Thyroid gland (tissue), 4 donors: ENCODE data around the gene CIPC.

Experiments used
- POLR2A ChIP-seq, 2 donors: fragments of 450-650 bp; IDR thresholded peaks; one replicate each; pipeline ENCODE4 v1.6.1; 2017; ENCODE audit warnings: antibody characterized with exemption in 2 of 2, mild to moderate bottlenecking in 2 of 2, moderate library complexity in 1 of 2
- TF ChIP-seq, protein P1 (sequence below), 6 experiments: fragments of 200-600 bp in 3 of 6; fragments of 450-650 bp in 3 of 6; sonication (generic) in 3 of 6; IDR thresholded peaks; one replicate each; pipeline ENCODE4 v1.5.1; 2016 to 2019; ENCODE audit warnings: antibody characterized with exemption in 6 of 6, mild to moderate bottlenecking in 2 of 6, inconsistent platforms in 1 of 6, moderate library complexity in 1 of 6

DNA sequence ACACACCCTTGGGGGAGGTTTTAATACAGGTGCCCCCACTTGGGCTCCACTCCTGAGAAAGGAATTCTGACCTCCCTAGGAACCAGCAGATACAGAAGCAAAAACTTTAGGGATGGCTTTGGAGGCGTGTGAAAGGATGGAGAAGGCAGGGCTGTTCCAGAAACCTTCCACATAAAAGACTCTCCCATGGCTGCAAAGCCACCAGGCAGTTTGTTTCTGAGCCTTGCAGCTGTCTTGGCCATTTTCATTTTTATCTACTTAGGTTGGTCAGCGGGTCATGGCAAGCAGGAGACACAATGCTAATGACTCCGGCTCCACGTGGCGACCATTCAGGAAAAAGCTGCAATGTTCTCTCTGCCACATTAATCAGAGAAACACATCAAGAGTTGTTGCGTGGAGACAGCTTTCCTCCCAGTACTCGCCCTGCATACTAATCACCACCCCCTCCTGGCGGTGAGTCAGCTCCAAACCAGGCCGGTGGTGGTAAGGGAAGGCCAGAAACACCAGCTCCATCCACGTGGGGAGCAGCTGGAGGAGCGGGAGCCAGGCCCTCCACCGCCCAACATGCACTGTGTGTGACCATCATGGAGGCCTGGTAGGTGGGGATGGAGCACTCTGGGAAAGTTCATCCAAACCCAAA is 38.7 kb upstream of the CIPC start:
- no peak for TF ChIP-seq POLR2A (IDR thresholded peaks at IDR 0.05)
- TF ChIP-seq, protein P1, sequence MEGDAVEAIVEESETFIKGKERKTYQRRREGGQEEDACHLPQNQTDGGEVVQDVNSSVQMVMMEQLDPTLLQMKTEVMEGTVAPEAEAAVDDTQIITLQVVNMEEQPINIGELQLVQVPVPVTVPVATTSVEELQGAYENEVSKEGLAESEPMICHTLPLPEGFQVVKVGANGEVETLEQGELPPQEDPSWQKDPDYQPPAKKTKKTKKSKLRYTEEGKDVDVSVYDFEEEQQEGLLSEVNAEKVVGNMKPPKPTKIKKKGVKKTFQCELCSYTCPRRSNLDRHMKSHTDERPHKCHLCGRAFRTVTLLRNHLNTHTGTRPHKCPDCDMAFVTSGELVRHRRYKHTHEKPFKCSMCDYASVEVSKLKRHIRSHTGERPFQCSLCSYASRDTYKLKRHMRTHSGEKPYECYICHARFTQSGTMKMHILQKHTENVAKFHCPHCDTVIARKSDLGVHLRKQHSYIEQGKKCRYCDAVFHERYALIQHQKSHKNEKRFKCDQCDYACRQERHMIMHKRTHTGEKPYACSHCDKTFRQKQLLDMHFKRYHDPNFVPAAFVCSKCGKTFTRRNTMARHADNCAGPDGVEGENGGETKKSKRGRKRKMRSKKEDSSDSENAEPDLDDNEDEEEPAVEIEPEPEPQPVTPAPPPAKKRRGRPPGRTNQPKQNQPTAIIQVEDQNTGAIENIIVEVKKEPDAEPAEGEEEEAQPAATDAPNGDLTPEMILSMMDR (IDR thresholded peaks at IDR 0.05) = no peak
